HG02970 (cell line): ENCODE data around the gene TNFRSF6B.
"Not testable (repeated sequence)": the region's sequence is repeated elsewhere in the genome, so short reads cannot be mapped to it uniquely, and the experiment has no call there.

ENCODE experiments used
- ATAC-seq: cut with Tn5 transposase; IDR thresholded peaks from one replicate; pipeline ENCODE4 v1.9.1; 2021; ENCODE audit warnings: mild to moderate bottlenecking, moderate library complexity, moderate number of reproducible peaks; ENCODE audit not compliant: unreplicated experiment, low FRiP score

TNFRSF6B gene

DNA sequence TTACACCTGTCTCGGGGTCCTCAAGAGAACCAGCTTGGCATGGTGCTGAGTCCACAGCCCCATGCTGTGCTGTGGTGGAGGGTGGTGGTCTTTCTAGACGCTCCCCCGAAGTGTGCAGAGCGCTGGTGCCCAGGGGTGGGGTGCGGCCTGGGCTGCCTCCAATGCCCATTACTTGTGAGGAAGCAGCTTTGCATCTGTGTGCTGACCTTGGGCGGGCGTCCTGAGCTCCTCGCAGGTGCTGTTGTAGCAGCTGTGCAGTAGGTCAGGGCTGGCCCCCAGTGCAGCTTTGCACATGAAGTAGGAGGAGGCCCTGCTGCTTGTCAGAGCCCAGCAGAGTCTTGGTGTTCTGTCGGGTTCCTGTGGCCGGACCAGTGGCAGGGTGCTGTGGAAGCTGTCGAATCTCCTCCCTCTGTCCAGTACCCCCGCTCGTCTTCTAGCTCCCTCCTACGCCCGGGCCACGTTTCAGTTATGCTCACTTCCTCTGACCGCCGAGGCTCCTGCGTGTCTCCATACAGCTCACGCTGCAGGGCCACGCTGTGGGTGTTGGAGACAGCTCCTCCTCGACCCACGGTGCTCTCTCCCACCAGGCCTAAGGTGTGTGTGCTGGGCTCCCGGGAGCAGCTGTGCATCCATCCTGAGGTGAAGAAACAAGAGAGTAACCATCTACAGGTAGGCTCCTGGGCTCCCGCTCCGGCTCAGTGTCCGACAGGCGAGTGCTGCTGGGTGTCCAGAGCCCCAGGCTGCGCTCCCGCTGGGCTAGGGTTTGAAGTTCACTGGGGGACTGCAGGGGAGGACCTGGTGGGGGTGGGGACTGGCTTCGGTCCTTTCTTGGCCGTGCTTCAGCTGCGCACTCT lies 34.3 kb upstream of the TNFRSF6B start:
- no peak for ATAC-seq

DNA sequence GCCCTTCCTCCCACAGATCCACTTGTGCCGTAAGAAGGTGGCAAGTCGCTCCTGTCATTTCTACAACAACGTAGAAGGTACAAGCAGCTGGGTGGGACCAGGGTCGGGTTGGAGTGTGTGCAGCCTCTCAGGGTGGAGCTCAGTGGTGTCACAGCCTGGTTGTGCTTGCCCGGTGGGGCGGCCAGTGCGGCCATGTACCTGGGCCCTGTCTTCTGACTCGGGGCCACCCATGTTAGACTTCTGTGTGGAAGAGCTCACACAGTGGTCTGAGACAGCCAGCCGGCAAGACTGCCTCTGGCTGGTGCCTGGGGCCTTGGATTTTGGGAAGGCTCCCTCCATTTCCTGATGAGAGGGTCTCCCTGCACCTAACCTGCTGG lies 33.7 kb upstream of the TNFRSF6B start:
- ATAC-seq = no peak

DNA sequence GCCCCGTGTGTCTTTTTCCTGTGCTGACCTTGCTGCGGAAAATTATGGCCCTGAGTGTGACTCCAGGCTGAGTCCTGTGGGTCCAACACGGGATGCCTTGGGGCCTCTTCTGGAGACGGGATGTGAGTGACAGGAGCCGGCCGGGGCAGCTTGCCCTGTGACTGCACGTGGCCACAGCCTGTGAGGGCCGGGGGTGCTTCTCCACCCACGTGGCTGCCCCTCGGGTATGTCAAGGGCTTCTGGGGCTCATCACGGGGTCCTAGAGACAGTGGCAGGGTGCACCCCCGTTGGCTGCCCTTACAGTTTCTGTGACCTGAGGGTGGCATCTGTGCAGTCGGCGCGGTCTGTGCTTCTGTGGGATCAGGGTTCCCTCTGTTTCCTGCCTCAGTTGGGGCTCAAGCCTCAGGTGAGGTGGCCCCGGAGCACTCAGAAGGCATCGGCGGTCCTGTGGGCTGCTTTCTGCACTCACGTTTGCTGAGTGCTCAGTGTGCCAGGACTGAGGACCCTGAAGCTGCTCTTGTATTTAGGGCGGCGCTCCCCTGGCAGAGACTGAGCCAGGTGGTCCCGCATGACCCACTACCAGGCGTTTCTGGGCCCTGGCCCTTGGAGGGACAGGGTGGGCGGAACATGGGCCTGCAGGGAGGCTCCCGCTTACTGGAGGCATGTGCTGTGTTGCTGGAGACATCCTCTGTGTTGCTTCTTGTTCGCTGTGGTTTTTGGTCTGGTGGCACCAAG lies 33.0 kb upstream of the TNFRSF6B start:
- ATAC-seq = no peak

DNA sequence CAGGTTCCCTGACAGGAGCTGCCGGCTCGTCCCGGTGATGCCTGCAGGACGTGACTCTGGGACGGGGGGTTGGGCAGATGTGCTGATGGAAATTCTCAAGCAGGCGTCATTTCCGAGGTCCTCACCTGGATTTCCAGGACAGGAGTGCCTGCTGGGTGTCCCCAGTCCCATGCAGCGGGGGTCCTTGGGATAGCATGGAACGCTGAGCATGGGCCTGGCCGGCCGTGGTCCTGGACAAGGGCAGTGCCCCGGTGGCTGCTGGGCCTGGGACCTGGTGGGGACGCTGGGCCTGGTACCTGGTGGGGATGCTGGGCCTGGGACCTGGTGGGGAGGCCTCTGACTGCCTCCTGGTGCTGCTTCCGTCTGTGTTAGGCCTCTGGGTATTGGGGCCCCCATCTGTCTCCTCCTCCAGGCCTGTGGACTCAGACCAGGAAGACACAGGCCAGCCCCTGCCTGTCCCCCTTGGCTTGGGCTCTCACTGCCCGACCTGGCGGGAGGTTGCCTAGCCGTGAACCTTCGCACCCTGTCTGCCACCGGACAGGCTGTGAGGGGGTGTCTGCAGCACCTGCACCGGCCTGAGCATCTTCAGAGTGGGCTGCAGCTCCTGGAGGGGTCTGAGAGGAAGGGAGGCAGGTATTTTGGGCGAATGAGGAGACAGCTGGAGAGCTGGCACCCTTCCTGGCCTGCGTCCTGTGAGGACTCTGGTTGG lies 32.2 kb upstream of the TNFRSF6B start:
- no peak for ATAC-seq

DNA sequence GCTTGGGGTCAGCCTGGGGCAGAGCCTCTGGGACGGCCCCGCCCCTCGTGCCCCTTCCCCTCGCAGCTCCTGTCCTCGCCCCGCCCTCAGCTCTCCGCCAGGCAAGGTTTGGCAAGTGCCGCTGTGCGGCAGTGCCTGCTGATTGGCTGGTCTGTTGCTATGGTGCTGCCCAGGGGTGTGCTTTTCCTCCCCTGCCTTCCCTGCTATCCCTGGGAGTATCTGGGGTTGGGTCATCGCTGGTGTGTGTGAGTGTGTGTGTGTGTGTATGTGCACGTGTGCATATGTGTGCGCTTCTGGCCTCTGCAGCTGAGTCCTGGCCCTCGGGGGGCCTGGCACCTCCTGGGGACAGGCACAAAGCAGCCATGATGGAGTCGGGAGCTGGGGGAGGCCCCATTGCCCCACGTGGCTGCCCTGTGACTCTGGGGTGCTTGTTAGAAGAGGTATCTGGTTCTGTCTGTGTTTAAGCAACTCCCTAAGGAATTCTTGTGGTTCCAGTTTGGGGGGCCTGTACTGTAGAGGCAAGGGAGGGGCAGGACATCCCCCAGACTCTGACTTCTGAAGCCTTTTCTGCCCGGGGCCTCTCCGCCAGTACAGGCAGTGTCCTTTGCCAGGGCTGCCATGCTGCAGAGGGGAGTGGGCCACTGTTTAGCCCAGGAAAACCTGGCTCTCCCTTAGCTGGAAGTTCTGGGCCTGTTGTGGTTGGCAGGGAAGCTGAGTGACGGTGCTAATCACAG lies 31.4 kb upstream of the TNFRSF6B start:
- ATAC-seq = no peak

DNA sequence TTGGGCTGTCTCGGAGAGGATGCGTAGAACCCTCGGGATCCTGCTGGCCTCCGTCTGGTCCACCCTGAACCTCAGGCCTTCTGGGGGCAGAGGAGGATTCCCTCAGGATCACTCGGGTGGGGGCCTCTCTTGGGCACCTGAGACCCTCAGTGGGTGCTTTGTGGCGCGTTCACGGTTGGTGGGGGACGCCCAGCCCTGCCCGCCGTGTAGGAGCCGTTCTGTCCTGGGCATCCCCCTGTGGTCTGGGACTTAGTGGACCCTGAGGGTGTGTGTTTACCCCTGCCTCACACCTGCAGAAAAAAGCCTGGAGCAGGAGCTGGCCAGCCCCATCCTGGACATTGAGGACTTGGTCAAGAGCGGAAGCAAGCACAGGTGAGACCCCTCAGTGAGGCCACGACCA lies 30.7 kb upstream of the TNFRSF6B start:
- no peak for ATAC-seq

DNA sequence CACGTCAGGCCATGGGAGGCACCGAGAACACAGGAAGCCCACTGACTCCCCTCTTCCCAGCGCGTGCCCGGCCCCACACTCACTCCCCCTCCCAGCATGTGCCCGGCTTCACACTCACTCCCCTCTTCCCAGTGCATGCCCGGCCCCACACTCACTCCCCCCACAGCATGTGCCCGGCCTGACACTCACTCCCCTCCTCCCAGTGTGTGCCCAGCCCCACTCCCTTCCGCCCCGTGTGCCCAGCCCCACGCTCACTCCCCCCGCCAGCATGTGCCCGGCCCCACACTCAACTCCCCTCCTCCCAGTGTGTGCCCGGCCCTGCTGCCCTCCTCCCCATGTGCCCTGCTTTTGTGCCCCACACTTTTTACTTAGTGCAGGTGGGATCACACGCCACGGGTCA lies 28.6 kb upstream of the TNFRSF6B start:
- no peak for ATAC-seq

DNA sequence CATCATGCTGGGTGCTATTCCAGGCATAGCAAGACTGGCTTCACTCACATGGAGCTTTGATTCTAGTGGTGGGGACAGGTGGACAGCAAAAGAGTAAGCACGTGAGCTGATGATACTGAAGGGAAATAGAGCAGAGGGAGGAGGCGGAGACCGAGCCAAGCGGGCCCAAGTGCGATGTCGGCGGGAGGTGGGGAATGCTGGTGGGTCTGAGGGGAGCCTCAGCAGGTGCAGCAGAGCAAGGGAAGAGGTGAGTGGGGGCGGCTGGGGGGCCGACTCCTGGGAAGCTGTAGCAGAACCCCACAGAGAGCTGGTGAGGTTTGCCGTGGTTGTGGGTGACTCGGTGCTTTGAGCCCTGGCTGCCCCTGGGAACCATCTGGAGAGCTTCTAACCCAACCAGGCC lies 28.1 kb upstream of the TNFRSF6B start:
- no peak for ATAC-seq

DNA sequence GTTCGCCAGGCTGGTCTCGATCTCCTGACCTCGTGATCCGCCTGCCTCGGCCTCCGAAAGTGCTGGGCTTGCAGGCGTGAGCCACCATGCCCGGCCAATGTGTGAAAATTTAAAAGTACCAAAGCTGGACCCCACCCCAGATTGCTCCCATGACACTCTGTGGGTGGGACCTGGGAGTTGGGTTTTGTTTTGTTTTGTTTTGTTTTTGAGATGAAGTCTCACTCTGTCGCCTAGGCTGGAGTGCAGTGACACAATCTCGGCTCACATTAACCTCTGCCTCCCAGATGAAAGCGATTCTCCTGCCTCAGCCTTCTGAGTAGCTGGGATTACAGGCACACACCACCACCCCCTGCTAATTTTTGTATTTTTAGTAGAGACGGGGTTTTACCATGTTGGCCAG lies 24.8 kb upstream of the TNFRSF6B start:
- not testable (repeated sequence) for ATAC-seq

DNA sequence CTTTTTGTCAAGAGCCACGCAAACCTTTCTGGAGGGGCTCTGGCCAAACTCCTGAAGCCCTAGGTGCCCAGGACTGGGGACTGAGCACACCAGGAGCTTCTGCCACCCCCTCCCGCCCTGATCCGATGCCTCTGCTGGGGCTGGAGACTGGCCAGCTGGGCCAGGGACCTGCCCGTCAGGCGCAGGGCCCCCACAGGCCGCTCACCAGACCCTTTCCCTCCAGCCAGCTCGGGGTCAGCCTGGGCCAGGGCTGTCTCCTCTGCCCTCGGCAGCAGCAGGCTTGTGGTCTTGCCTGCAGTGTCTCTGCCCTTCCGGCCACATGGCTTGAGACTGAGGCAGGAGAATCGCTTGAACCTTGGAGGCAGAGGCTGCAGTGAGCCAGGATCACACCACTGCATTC lies 23.8 kb upstream of the TNFRSF6B start:
- no peak for ATAC-seq

DNA sequence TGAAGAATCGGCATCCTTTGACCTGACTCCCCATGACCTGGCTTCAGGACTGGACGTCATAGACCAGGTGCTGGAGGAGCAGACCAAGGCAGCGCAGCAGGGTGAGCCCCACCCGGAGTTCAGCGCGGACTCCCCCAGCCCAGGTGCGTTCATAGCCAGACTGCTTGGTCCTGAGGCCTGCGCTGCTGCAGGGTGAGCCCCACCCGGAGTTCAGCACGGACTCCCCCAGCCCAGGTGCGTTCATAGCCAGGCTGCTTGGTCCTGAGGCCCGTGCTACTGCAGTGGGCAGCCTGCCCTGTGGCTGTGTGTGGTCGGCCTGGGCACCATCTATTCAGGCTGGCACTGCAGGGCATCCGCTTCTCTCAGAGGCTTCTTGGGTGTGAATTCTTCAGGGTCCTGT lies 22.5 kb upstream of the TNFRSF6B start:
- no peak for ATAC-seq

DNA sequence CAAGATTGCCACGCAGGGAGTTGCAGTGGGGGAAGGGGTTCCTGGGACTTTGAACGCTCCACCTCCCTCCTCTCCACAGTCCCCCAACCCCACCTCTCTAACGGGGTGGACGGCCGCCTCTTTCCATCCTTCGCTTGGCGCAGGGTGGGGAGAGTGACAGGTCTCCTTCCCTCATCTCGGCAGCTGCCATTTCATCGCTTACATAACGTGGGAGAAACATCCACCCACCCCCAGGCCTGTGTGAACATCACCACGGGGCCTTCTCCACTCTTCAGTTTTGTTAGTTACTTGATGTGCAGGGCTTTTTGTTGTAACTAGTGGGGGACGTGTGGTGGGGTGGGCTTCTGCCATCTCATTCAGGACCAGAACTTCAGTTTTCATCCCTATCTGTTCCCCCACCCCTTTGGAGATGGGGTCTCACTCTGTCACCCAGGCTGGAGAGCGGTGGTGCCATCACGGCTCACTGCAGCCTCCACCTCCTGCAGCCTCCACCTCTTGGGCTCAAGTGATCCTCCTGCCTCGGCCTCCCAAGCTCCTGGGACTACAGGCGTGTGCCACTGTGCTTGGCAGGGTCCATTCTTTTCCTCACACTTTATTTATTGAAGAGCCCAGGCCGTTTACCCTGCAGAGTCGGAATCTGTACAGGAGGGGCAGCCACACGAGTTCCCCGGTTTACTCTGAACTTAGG lies 20.6 kb upstream of the TNFRSF6B start:
- no peak for ATAC-seq

DNA sequence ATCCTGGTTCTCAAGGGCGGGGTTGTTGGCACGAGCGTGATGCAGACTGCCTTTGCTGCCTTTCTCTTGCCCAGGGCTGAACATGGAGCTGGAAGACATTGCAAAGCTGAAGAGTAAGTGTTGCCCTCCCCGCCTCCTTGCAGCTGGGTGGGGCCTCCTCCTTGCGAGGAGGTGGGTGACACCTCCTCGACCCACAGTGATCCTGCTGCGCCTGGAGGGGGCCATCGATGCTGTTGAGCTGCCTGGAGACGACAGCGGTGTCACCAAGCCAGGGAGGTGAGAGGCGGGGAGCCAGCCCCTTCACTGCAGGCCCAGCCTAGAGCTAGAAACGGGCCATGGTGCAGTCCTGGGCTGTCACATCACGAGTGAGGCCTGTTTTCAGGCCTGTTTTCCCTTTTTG lies 18.4 kb upstream of the TNFRSF6B start:
- ATAC-seq = no peak

DNA sequence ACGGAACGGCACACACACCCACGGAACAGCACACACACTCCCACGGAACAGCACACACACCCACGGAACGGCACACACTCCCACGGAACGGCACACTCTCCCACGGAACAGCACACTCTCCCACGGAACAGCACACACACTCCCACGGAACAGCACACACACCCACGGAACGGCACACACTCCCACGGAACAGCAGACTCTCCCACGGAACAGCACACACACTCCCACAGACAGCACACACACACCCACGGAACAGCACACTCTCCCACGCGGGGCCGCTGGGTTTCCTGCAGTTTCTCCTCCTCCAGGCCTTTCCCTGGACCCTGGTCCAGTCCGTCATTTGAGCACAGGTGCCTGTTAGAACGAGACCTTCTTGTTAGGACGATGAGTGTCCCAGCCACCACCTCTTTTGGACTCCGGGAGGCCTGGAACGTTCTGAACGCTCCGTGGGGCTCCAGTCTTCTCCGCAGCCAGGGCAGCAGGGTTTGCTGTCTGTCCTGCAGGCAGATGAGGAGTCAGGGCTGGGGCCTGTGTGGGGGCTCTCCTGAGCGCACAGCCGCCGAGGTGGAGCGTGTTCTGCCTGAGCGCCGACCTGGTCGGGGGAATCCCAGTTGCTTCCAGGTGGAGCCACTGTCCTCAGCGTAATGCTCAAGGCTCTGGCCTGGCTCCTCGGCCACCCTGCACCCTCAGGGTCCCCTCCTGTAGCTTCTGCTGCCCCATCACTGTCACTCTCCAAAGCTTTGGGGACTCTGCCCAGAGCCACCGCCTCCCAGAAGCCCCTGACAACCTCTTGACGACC lies 17.6 kb upstream of the TNFRSF6B start:
- no peak for ATAC-seq

DNA sequence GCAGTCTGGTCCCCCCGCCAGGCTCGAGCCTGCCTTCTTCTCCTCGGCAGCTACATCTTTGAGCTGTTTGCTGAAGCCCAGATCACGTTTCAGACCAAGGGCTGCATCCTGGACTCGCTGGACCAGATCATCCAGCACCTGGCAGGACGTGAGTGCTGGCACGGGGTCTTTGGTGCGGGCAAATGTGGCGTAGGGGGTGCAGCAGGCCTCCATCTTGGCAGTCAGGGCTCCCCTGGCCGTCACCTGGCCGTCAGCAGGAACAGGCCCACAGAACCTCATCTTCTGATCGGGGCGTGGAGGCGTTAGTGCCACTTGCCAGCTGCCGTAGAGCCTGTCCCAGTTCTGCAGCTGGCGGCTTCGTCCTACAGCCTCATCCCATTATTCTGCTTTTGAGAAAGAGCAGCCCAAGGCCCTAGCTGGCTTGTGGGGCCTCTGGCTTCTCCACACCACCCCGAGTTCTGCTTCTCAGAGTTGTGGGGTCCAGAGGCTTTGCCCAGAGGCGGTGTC lies 16.6 kb upstream of the TNFRSF6B start:
- no peak for ATAC-seq

DNA sequence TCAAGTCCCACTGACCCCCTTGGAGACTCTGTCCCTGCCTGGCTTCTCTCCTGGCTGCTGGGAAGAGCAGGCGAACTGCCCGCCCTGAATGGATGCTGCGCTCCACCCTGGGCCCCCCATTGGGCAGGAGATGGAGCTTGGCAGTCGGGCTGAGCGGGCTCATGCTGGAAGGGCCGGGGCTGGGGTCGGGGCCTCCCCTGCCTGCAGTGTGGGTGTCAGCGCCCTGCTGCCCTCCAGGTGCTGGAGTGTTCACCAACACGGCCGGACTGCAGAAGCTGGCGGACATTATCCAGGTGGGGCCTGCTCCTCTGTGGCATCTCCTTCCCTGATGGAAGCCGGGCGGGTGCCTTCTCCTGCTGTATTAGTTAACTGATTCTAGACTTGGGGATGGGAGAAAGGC lies 16.0 kb upstream of the TNFRSF6B start:
- ATAC-seq = no peak

DNA sequence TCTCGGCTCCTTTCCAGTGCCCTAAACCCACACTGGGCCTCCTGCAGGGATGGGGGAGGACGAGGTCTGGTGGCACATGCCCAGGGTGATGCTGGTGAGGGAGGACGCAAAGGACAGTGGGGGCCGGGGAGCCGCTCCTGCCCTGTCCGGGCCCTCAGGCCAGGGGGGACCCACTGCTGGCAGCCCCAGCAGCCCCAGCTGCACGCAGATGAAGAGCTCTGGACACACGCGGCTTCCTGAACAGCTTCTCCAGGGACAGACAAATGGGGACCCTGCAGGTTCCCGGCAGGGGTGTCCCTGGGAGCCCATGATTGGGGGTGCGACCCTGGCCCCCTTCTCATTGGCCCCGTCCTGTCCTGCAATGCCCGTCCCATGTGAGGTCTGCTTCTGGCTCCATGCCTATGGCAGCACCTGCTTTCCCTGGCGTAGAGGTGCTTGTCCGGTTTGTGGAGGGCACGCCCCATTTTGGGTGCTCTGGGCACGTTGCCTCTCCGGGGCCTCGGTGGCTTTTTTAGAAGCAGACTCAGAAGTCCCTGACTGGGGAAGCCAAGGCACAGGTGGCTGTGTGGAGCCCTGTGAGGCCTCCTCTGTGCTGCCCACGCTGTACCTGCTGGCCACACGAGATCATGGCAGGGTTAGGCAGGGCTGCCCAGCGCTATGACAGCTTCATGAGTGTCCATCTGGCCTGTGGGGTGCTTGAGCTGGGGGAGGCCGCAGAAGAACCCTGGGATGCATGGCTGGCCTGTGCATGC lies 15.4 kb upstream of the TNFRSF6B start:
- no peak for ATAC-seq

DNA sequence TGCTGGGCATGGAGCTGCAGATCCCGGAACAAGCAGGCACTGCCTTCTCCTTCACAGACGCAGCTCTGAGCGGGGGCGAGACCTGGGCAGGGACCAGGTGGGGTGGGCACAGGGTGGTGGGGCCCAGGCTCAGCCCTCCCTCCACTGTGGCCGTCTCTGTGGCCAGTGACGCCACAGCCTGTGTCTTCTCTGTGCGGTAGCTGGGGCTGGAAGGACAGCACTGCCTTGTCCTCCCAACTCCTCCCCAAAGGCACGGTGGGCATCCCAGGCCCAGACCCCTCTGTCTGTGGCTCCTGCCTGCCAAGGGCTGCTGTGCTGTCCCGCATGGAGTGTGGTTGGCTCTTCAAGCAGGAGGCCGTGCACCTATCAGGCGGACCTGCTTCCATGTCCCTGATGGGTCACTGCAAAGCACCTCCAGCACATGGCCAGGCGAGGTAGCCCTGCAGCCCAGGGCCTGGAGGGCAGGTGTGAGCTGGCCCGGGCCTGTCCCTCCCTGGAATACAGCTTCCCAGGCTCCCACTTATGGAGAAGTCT lies 14.8 kb upstream of the TNFRSF6B start:
- no peak for ATAC-seq
